HepG2 (cell line): ENCODE data around the gene TACO1. TPM values are rescaled to one million over a fixed set of nuclear protein-coding genes. Genes with fewer than 3 reads are reported as not detected.

Source experiments
- CBX5 ChIP-seq: sonication (generic); formaldehyde crosslinking; IDR thresholded peaks from 2 replicates; pipeline ENCODE4 v1.4.0; 2020; ENCODE audit warnings: missing genetic modification reagents, borderline replicate concordance
- CENPX ChIP-seq: sonication (generic); formaldehyde crosslinking; IDR thresholded peaks from 2 replicates; pipeline ENCODE4 v1.9.0; 2021; ENCODE audit warnings: mild to moderate bottlenecking, missing genetic modification reagents, moderate library complexity
- CREM ChIP-seq, 2 experiments: sonication (generic) in 1 of 2; formaldehyde crosslinking in 1 of 2; IDR thresholded peaks; 2 replicates each; pipeline versions ENCODE4 v1.4.0 to v1.6.1; 2016 to 2020; ENCODE audit warnings: antibody characterized with exemption in 1 of 2, mild to moderate bottlenecking in 1 of 2, missing genetic modification reagents in 1 of 2
- KLF9 ChIP-seq: IDR thresholded peaks from 2 replicates; pipeline ENCODE4 v1.6.1; 2016; ENCODE audit warnings: low read depth
- KMT2A ChIP-seq: sonication (generic); formaldehyde crosslinking; IDR thresholded peaks from 2 replicates; pipeline ENCODE4 v1.4.0; 2020; ENCODE audit warnings: missing genetic modification reagents
- MAF1 ChIP-seq: sonication (generic); formaldehyde crosslinking; IDR thresholded peaks from 2 replicates; pipeline ENCODE4 v1.5.0; 2020; ENCODE audit warnings: missing genetic modification reagents, borderline replicate concordance
- MATR3 ChIP-seq: sonication (generic); formaldehyde crosslinking; IDR thresholded peaks from 2 replicates; pipeline ENCODE4 v1.4.0; 2020; ENCODE audit warnings: missing genetic modification reagents
- MEF2D ChIP-seq: sonication (generic); formaldehyde crosslinking; IDR thresholded peaks from 2 replicates; pipeline ENCODE4 v1.5.1; 2020; ENCODE audit warnings: mild to moderate bottlenecking, missing genetic modification reagents
- NBN ChIP-seq: fragments of 450-650 bp; conservative IDR thresholded peaks from 2 replicates; pipeline ENCODE4 v1.6.1; 2017
- NR2F2 ChIP-seq: IDR thresholded peaks from 2 replicates; pipeline ENCODE4 v1.6.1; 2012; ENCODE audit warnings: low read depth, inconsistent platforms, borderline replicate concordance
- PAF1 ChIP-seq: IDR thresholded peaks from 2 replicates; pipeline ENCODE4 v1.6.1; 2016; ENCODE audit warnings: missing genetic modification reagents, missing compliant biosample characterization
- POLR2G ChIP-seq: fragments of 200-400 bp; formaldehyde crosslinking; IDR thresholded peaks from 2 replicates; pipeline ENCODE4 v1.6.1; 2018; ENCODE audit warnings: mild to moderate bottlenecking, low read depth, low read length, moderate library complexity
- RNF2 ChIP-seq: fragments of 450-650 bp; conservative IDR thresholded peaks from 2 replicates; pipeline ENCODE4 v1.6.1; 2016; ENCODE audit warnings: low read depth
- SP2 ChIP-seq: sonication (generic); formaldehyde crosslinking; IDR thresholded peaks from 2 replicates; pipeline ENCODE4 v1.5.1; 2020; ENCODE audit warnings: mild to moderate bottlenecking, missing genetic modification reagents
- STAG1 ChIP-seq: sonication (generic); formaldehyde crosslinking; IDR thresholded peaks from 2 replicates; pipeline ENCODE4 v1.4.0; 2020; ENCODE audit warnings: missing genetic modification reagents
- STAT6 ChIP-seq: sonication (generic); formaldehyde crosslinking; IDR thresholded peaks from 2 replicates; pipeline ENCODE4 v1.4.0; 2020; ENCODE audit warnings: missing genetic modification reagents, mild to moderate bottlenecking, borderline replicate concordance
- TOPORS ChIP-seq: sonication (generic); formaldehyde crosslinking; IDR thresholded peaks from 2 replicates; pipeline ENCODE4 v1.8.0; 2023; ENCODE audit warnings: mild to moderate bottlenecking, missing genetic modification reagents
- ZBTB42 ChIP-seq: sonication (generic); formaldehyde crosslinking; IDR thresholded peaks from 2 replicates; pipeline ENCODE4 v1.5.0; 2020; ENCODE audit warnings: mild to moderate bottlenecking, missing genetic modification reagents
- ZFYVE20 ChIP-seq: sonication (generic); formaldehyde crosslinking; IDR thresholded peaks from 2 replicates; pipeline ENCODE4 v1.8.0; 2023; ENCODE audit warnings: low read depth, mild to moderate bottlenecking, moderate library complexity, missing genetic modification reagents, borderline replicate concordance
- ZNF224 ChIP-seq: sonication (generic); formaldehyde crosslinking; IDR thresholded peaks from 2 replicates; pipeline ENCODE4 v1.5.0; 2020; ENCODE audit warnings: mild to moderate bottlenecking, missing genetic modification reagents
- ZNF251 ChIP-seq: sonication (generic); formaldehyde crosslinking; IDR thresholded peaks from 2 replicates; pipeline ENCODE4 v1.9.0; 2021; ENCODE audit warnings: mild to moderate bottlenecking, missing genetic modification reagents
- ZNF468 ChIP-seq: sonication (generic); formaldehyde crosslinking; IDR thresholded peaks from 2 replicates; pipeline ENCODE4 v1.8.0; 2022; ENCODE audit warnings: mild to moderate bottlenecking, moderate library complexity, missing genetic modification reagents
- ZNF564 ChIP-seq: sonication (generic); formaldehyde crosslinking; IDR thresholded peaks from 2 replicates; pipeline ENCODE4 v1.8.1; 2023; ENCODE audit warnings: mild to moderate bottlenecking, missing genetic modification reagents
- ZNF615 ChIP-seq: sonication (generic); formaldehyde crosslinking; IDR thresholded peaks from 2 replicates; pipeline ENCODE4 v1.5.0; 2020; ENCODE audit warnings: mild to moderate bottlenecking, missing genetic modification reagents, borderline replicate concordance
- ZNF616 ChIP-seq: sonication (generic); formaldehyde crosslinking; IDR thresholded peaks from 2 replicates; pipeline ENCODE4 v1.5.0; 2020; ENCODE audit warnings: low read depth, mild to moderate bottlenecking, missing genetic modification reagents
- ZNF652 ChIP-seq: IDR thresholded peaks from 2 replicates; pipeline ENCODE4 v1.6.1; 2016; ENCODE audit warnings: low read depth, borderline replicate concordance
- ZNF766 ChIP-seq: sonication (generic); formaldehyde crosslinking; IDR thresholded peaks from 2 replicates; pipeline ENCODE4 v1.5.0; 2020; ENCODE audit warnings: missing genetic modification reagents, borderline replicate concordance
- ZNF841 ChIP-seq: sonication (generic); formaldehyde crosslinking; IDR thresholded peaks from 2 replicates; pipeline ENCODE4 v1.8.1; 2023; ENCODE audit warnings: missing genetic modification reagents, borderline replicate concordance
- polyA plus RNA-seq, 8 experiments: library from polyadenylated mRNA; depleted of rRNA in 3 of 8; stranded (reverse) in 7 of 8; unstranded in 1 of 8; fragments of >200 nt; fragmentation: Illumina TruSeq in 4 of 8; extraction: Trizol in 4 of 8; gene quantifications; 2 replicates each; pipeline versions ENCODE4 v1.2.1 to v1.2.3, GENCODE V29; 2011 to 2016; ENCODE audit warnings: low read depth in 4 of 8, missing spikeins in 1 of 8, mixed read lengths in 1 of 8; ENCODE audit not compliant: insufficient read depth in 1 of 8
- total RNA-seq, 5 experiments: library from RNA; depleted of rRNA; stranded (reverse); fragments of >200 nt; fragmentation: Illumina TruSeq; extraction: Trizol; gene quantifications; 2 replicates each; pipeline ENCODE4 v1.2.3, GENCODE V29; 2016; ENCODE audit warnings: low read depth in 1 of 5
- TF ChIP-seq, protein P1 (sequence below): sonication (generic); formaldehyde crosslinking; IDR thresholded peaks from 2 replicates; pipeline ENCODE4 v1.4.0; 2020; ENCODE audit warnings: missing genetic modification reagents

The TACO1 gene
- total and polyA plus RNA-seq, 2 of the 13 experiments (the other 11 are each of a cell fraction or from before 2014, with no cell fraction given) = 34.7 to 53.6 TPM

- TF ChIP-seq, protein P1, sequence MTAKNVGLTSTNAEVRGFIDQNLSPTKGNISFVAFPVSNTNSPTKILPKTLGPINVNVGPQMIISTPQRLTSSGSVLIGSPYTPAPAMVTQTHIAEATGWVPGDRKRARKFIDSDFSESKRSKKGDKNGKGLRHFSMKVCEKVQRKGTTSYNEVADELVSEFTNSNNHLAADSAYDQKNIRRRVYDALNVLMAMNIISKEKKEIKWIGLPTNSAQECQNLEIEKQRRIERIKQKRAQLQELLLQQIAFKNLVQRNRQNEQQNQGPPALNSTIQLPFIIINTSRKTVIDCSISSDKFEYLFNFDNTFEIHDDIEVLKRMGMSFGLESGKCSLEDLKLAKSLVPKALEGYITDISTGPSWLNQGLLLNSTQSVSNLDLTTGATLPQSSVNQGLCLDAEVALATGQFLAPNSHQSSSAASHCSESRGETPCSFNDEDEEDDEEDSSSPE (CRISPR knock-in tag) = no peak
- TF ChIP-seq ZNF841 (CRISPR knock-in tag) = no peak
- no peak for TF ChIP-seq MEF2D (CRISPR knock-in tag)
- TF ChIP-seq PAF1 = 0 out of 2 replicates have a peak, but pooled peaks have one; percentile 12
- no peak for TF ChIP-seq ZFYVE20 (CRISPR knock-in tag)
- TF ChIP-seq STAG1 = no peak
- TF ChIP-seq SP2 (CRISPR knock-in tag) = no peak
- TF ChIP-seq KMT2A (CRISPR knock-in tag) = no peak
- peak; percentile 22; the same call in 1 of the 2 replicates for TF ChIP-seq POLR2G
- TF ChIP-seq NBN = no peak
- no peak for TF ChIP-seq ZNF468 (CRISPR knock-in tag)
- TF ChIP-seq ZNF615 (CRISPR knock-in tag) = no peak
- TF ChIP-seq STAT6 = no peak
- TF ChIP-seq KLF9 (CRISPR knock-in tag) = no peak
- TF ChIP-seq ZBTB42 (CRISPR knock-in tag) = no peak
- TF ChIP-seq ZNF616 (CRISPR knock-in tag) = no peak
- TF ChIP-seq ZNF652 (CRISPR knock-in tag) = no peak
- TF ChIP-seq NR2F2 = 0 out of 2 replicates have a peak, but pooled peaks have one; percentile 54
- TF ChIP-seq ZNF251 = no peak
- TF ChIP-seq RNF2 = no peak
- no peak for TF ChIP-seq CBX5 (CRISPR knock-in tag)
- TF ChIP-seq ZNF224 = no peak
- no peak for TF ChIP-seq CENPX
- no peak for TF ChIP-seq ZNF766
- no peak for TF ChIP-seq MATR3 (CRISPR knock-in tag)
- TF ChIP-seq MAF1 (CRISPR knock-in tag) = no peak
- TF ChIP-seq CREM (IDR thresholded peaks at IDR 0.05) = peak; percentile 26; the same call in 1 of the 2 replicates
- no peak for TF ChIP-seq CREM (CRISPR knock-in tag; IDR thresholded peaks at IDR 0.05)
- no peak for TF ChIP-seq ZNF564
- TF ChIP-seq TOPORS (CRISPR knock-in tag) = no peak
These were observed 1.0 kb downstream of the TACO1 start (continued) for GRCh38 chr17:63601439-63602371.
